ENCODE measurements around the gene AMPD3. TPM values are rescaled to one million over a fixed set of nuclear protein-coding genes. Genes with fewer than 3 reads are reported as not detected.

Gene AMPD3
- total RNA-seq, 2 experiments from 2014 or later: 18.8 to 21.1 TPM

DNA sequence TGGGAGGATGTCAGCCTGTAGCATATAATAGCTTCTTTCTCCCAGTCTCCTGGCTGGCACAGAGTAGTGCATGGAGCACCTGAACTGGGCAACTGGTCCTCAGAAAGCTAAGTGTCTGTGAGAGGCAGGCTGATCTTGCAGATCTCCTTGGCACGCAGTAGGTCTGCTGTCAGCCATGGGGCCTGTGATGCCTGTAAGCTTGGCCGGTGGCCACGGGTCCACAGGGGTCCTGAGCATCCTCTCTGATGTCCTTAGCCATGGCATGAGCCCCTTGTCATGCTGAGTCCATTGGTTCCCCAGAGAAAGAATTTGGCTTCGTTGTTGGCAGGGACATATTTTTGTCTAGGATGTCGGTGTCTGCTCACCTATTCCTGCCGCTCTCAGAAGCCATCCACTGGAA lies 25.0 kb downstream of the AMPD3 start:
- Mint-ChIP-seq H3K27ac (no peak overlapping the region), H3K36me3 (peaks cover 7% of the 10 kb centered on the region), H3K27me3 (no peaks in the 10 kb centered on the region), H3K4me3 (no peak overlapping the region), H3K4me1 (peaks cover 4% of the 10 kb centered on the region), H3K9me3 (no peaks in the 10 kb centered on the region)
- DNase-seq (no peak), ATAC-seq (ENCODE audit: low read depth) (no peak)
- POLR2A ChIA-PET: no interaction called here

- no peaks in the 10 kb centered on the region for H3K9me3 Mint-ChIP-seq
- no peak overlapping the region for H3K4me3 Mint-ChIP-seq
- H3K27me3 Mint-ChIP-seq: no peaks in the 10 kb centered on the region
- H3K4me1 Mint-ChIP-seq: peaks cover 4% of the 10 kb centered on the region
- ATAC-seq (ENCODE audit: low read depth) (no peak), DNase-seq (no peak)
- no peak overlapping the region for H3K27ac Mint-ChIP-seq
- H3K36me3 Mint-ChIP-seq: peaks cover 3% of the 10 kb centered on the region
- POLR2A ChIA-PET: no interaction called here
These were observed 25.7 kb downstream of the AMPD3 start for GRCh38 chr11:10480760-10481159.

GRCh38 chr11:10481560-10482349 lies 26.7 kb downstream of the AMPD3 start:
- Mint-ChIP-seq H3K36me3 (peaks cover 3% of the 10 kb centered on the region), H3K4me3 (no peak overlapping the region), H3K9me3 (no peaks in the 10 kb centered on the region), H3K27ac (no peak overlapping the region), H3K4me1 (peaks cover 4% of the 10 kb centered on the region), H3K27me3 (no peaks in the 10 kb centered on the region)
- POLR2A ChIA-PET: no interaction called here
- DNase-seq (no peak), ATAC-seq (ENCODE audit: low read depth) (no peak)

DNA sequence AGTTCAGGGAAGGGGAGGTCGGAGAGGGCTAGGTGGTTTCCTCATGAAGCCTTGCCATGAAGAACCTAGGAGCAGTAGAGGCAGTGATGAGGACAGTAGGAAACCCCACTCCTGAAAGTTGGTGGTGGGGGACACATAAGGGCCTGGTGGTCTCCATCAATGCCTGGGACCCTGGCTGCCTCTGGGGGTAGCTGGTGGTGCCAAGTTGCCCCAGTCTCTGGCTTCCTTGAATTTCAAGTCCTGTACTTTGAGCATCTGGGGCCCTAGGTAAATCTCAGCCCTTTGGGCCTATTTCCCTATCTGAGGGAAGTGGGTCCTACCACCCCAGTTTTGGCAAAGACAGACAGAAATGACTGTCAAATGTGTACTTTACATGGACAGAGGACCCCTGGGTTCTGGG lies 28.1 kb downstream of the AMPD3 start:
- POLR2A ChIA-PET: no interaction called here
- Mint-ChIP-seq H3K4me3 (no peak overlapping the region), H3K4me1 (peaks cover 6% of the 10 kb centered on the region), H3K27ac (no peak overlapping the region), H3K9me3 (no peaks in the 10 kb centered on the region), H3K36me3 (peaks cover 6% of the 10 kb centered on the region), H3K27me3 (no peaks in the 10 kb centered on the region)
- no peak for ATAC-seq (ENCODE audit: low read depth)
- no peak for DNase-seq

DNA sequence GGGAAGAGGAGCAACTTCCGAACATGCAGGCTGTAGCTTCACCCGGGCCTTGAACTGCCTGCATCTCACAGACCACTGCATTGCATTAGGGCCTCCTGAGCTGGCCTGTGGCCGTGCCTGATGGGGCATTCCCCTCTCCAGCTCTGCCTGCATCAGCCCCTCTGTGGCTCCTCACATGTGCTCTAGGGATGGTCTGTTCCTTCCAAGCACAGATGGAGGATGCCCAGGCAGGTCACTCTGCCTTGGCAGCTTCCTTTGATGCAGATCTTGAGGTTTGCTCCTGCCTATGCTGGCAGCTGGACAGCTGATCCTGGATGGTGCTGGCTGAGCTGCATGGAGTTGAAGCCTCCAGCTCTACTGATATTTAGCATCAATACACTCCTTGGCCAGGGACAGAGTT lies 28.5 kb downstream of the AMPD3 start:
- H3K4me1 Mint-ChIP-seq: peaks cover 10% of the 10 kb centered on the region
- no peak for ATAC-seq (ENCODE audit: low read depth)
- H3K9me3 Mint-ChIP-seq: no peaks in the 10 kb centered on the region
- H3K36me3 Mint-ChIP-seq: peaks cover 9% of the 10 kb centered on the region
- H3K4me3 Mint-ChIP-seq: no peak overlapping the region
- no peaks in the 10 kb centered on the region for H3K27me3 Mint-ChIP-seq
- no peak for DNase-seq
- POLR2A ChIA-PET: no interaction called here
- H3K27ac Mint-ChIP-seq: no peak overlapping the region

- DNase-seq (no peak), ATAC-seq (ENCODE audit: low read depth) (no peak)
- Mint-ChIP-seq H3K36me3 (peaks cover 10% of the 10 kb centered on the region), H3K4me3 (no peak overlapping the region), H3K9me3 (no peaks in the 10 kb centered on the region), H3K27ac (no peak overlapping the region), H3K4me1 (peaks cover 12% of the 10 kb centered on the region), H3K27me3 (no peaks in the 10 kb centered on the region)
- POLR2A ChIA-PET: no interaction called here
These were observed 29.6 kb downstream of the AMPD3 start for GRCh38 chr11:10484461-10485180.

GRCh38 chr11:10485646-10486045 lies 30.6 kb downstream of the AMPD3 start:
- H3K36me3 Mint-ChIP-seq: peaks cover 19% of the 10 kb centered on the region
- no peaks in the 10 kb centered on the region for H3K9me3 Mint-ChIP-seq
- ATAC-seq (ENCODE audit: low read depth) (no peak), DNase-seq (no peak)
- no peaks in the 10 kb centered on the region for H3K27me3 Mint-ChIP-seq
- H3K4me1 Mint-ChIP-seq: peaks cover 12% of the 10 kb centered on the region
- H3K27ac Mint-ChIP-seq: no peak overlapping the region
- POLR2A ChIA-PET: no interaction called here
- H3K4me3 Mint-ChIP-seq: no peak overlapping the region

DNA sequence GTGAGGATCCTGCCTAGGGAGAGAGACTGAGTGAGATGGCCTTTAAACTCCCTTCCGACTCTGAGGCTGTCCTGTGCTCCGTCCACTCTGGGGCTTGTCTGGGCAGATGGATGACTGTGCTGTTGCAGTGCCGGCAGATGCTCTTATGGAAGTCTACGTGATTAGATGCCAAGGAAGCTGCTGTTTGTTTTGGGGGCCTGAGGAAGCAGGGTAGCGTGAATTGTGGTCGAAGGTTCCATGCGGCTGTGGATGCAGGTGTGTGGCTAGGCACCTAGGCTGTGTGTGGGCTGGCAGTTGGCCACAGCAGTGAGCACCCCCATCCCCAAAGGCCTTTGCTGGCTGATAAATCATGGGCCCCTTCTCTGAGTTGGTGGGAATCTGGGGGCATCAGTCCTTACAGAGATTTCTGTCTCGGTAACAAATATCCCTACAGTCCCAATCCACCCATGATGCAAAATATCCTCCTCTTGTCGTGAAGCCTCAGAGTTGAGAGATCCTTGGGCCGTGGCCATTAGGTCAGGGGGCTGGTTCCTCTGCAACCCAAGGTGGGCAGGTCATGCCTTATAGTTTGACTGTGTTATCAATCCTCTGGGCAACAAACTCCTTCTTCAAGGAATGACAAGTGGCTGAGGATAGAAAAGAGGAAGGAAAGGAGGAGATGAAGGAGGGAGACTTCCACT lies 31.2 kb downstream of the AMPD3 start:
- DNase-seq (no peak), ATAC-seq (ENCODE audit: low read depth) (no peak)
- H3K9me3 Mint-ChIP-seq: no peaks in the 10 kb centered on the region
- peaks cover 19% of the 10 kb centered on the region for H3K36me3 Mint-ChIP-seq
- H3K4me3 Mint-ChIP-seq: no peak overlapping the region
- peaks cover 12% of the 10 kb centered on the region for H3K4me1 Mint-ChIP-seq
- POLR2A ChIA-PET: interaction anchor here (0.5 kb wide), 1 partner anchor 319 kb away, joined by 3 read pairs; no protein-coding TSS in a partner anchor
- H3K27ac Mint-ChIP-seq: no peak overlapping the region
- H3K27me3 Mint-ChIP-seq: no peaks in the 10 kb centered on the region

DNA sequence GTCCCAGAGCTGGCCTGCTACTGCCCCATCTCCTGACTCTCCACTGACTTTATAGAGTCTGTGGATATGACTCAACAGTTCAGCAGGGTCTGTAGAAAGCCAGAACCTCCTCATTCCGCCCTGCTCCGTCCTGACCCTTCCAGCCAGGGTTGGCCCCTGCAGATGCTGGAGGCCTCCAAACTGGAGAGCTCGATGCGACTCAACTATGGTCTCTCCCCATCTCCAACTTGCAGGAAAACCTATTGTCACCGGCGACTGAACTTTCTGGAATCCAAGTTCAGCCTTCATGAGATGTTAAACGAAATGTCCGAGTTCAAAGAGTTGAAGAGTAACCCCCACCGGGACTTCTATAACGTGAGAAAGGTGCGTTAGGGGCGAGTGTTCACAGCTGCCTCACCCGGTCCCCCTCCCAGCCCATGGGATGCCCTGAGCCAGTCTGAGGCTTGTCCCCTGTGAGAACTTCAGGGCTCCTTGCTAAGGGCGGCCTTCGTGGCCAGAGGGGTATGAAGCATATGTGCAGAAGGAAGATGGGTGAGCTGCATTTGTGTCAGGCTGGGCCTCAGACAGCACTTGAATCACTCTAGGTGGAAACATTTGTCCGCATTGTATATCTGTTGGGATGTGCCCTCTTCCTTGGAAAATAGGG lies 32.1 kb downstream of the AMPD3 start:
- Mint-ChIP-seq H3K27me3 (no peaks in the 10 kb centered on the region), H3K4me1 (peaks cover 12% of the 10 kb centered on the region), H3K4me3 (no peak overlapping the region), H3K36me3 (peaks cover 22% of the 10 kb centered on the region), H3K9me3 (no peaks in the 10 kb centered on the region), H3K27ac (no peak overlapping the region)
- POLR2A ChIA-PET: interaction anchor here (0.5 kb wide), 1 partner anchor 318 kb away, joined by 3 read pairs; no protein-coding TSS in a partner anchor
- DNase-seq: no peak
- ATAC-seq (ENCODE audit: low read depth): no peak

GRCh38 chr11:10488121-10488933 lies 33.3 kb downstream of the AMPD3 start:
- H3K4me3 Mint-ChIP-seq: no peak overlapping the region
- POLR2A ChIA-PET: interaction anchor here (1.1 kb wide), 1 partner anchor 31 kb away, joined by 10 read pairs; no protein-coding TSS in a partner anchor

GRCh38 chr11:10488934-10489691 lies 34.0 kb downstream of the AMPD3 start:
- ATAC-seq (ENCODE audit: low read depth) (no peak), DNase-seq (no peak)
- Mint-ChIP-seq H3K36me3 (peaks cover 20% of the 10 kb centered on the region), H3K4me1 (peaks cover 9% of the 10 kb centered on the region), H3K27me3 (no peaks in the 10 kb centered on the region), H3K27ac (peak overlapping the region; percentile 24), H3K4me3 (no peak overlapping the region), H3K9me3 (no peaks in the 10 kb centered on the region)
- POLR2A ChIA-PET: interaction anchor here (1.1 kb wide), 1 partner anchor 32 kb away, joined by 10 read pairs; no protein-coding TSS in a partner anchor

More at GRCh38 chr11:10488121-10488933, 33.3 kb downstream of the AMPD3 start:
- ATAC-seq (ENCODE audit: low read depth) (peak; percentile 42), DNase-seq (no peak)
- H3K36me3 Mint-ChIP-seq: peaks cover 22% of the 10 kb centered on the region
- H3K27ac Mint-ChIP-seq: peak overlapping the region; percentile 46
- H3K4me1 Mint-ChIP-seq: peaks cover 9% of the 10 kb centered on the region
- no peaks in the 10 kb centered on the region for H3K27me3 Mint-ChIP-seq
- no peaks in the 10 kb centered on the region for H3K9me3 Mint-ChIP-seq

GRCh38 chr11:10490032-10490397 lies 35.0 kb downstream of the AMPD3 start:
- H3K4me1 Mint-ChIP-seq: peaks cover 9% of the 10 kb centered on the region
- H3K4me3 Mint-ChIP-seq: no peak overlapping the region
- POLR2A ChIA-PET: no interaction called here
- peaks cover 20% of the 10 kb centered on the region for H3K36me3 Mint-ChIP-seq
- DNase-seq (no peak), ATAC-seq (ENCODE audit: low read depth) (no peak)
- H3K9me3 Mint-ChIP-seq: no peaks in the 10 kb centered on the region
- H3K27ac Mint-ChIP-seq: no peak overlapping the region
- H3K27me3 Mint-ChIP-seq: no peaks in the 10 kb centered on the region

Data from activated naive CD8-positive, alpha-beta T cell treated with anti-CD3 and anti-CD28 coated beads, Interleukin-2, amount 10 ng/mL, durations not matched to agents 7 days and 5 days (primary cell).